GM23248 (cell line): ENCODE measurements around the gene EGLN1. TPM values are rescaled to one million over a fixed set of nuclear protein-coding genes. Genes with fewer than 3 reads are reported as not detected.

Source experiments
- DNase-seq: peaks from one replicate; pipeline ENCODE4 v3.0.0-alpha.2; 2015
- H2AFZ ChIP-seq: fragments of 200-600 bp; sonication (generic); 2 replicates; pipeline ENCODE4 v1.6.1; 2016; ENCODE audit warnings: antibody characterized with exemption
- H3F3A ChIP-seq: fragments of 200-600 bp; sonication (generic); 2 replicates; pipeline ENCODE4 v1.6.1; 2016; ENCODE audit warnings: mild to moderate bottlenecking, antibody characterized with exemption, mixed run types; ENCODE audit not compliant: insufficient read depth
- H3K27ac ChIP-seq: fragments of 200-600 bp; sonication (generic); 2 replicates; pipeline ENCODE4 v1.5.1; 2016; ENCODE audit warnings: mild to moderate bottlenecking
- H3K27me3 ChIP-seq: fragments of 200-600 bp; sonication (generic); replicated peaks from 2 replicates; pipeline ENCODE4 v1.6.1; 2016; ENCODE audit warnings: mild to moderate bottlenecking; ENCODE audit not compliant: insufficient read depth
- H3K36me3 ChIP-seq: fragments of 200-600 bp; sonication (generic); 2 replicates; pipeline ENCODE4 v1.6.1; 2016; ENCODE audit warnings: low read depth, mild to moderate bottlenecking
- H3K4me1 ChIP-seq: fragments of 200-600 bp; sonication (generic); 2 replicates; pipeline ENCODE4 v1.6.1; 2016; ENCODE audit warnings: mild to moderate bottlenecking; ENCODE audit not compliant: insufficient read depth
- H3K4me2 ChIP-seq: fragments of 200-600 bp; sonication (generic); one replicate; pipeline ENCODE4 v1.6.1; 2016; ENCODE audit warnings: mild to moderate bottlenecking; ENCODE audit not compliant: unreplicated experiment
- H3K4me3 ChIP-seq: fragments of 200-600 bp; sonication (generic); 2 replicates; pipeline ENCODE4 v1.5.1; 2016; ENCODE audit warnings: mild to moderate bottlenecking
- H3K79me2 ChIP-seq: fragments of 200-600 bp; sonication (generic); 2 replicates; pipeline ENCODE4 v1.6.1; 2016; ENCODE audit warnings: mild to moderate bottlenecking; ENCODE audit not compliant: insufficient read depth
- H3K9ac ChIP-seq: fragments of 200-600 bp; sonication (generic); 2 replicates; pipeline ENCODE4 v1.6.1; 2016; ENCODE audit warnings: mild to moderate bottlenecking
- H3K9me2 ChIP-seq: fragments of 200-600 bp; sonication (generic); 2 replicates; pipeline ENCODE4 v1.6.1; 2016; ENCODE audit warnings: mixed run types, mild to moderate bottlenecking, moderate library complexity; ENCODE audit not compliant: insufficient read depth
- H3K9me3 ChIP-seq: fragments of 200-600 bp; sonication (generic); one replicate; pipeline ENCODE4 v1.6.1; 2017; ENCODE audit warnings: low read depth
- H4K20me1 ChIP-seq: fragments of 200-600 bp; sonication (generic); 2 replicates; pipeline ENCODE4 v1.6.0; 2016; ENCODE audit not compliant: insufficient read depth
- EZH2 ChIP-seq: fragments of 200-600 bp; sonication (generic); IDR thresholded peaks from 2 replicates; pipeline ENCODE4 v1.6.1; 2018; ENCODE audit warnings: antibody characterized with exemption, mild to moderate bottlenecking; ENCODE audit not compliant: insufficient read depth, poor library complexity, severe bottlenecking
- EZH2phosphoT487 ChIP-seq: fragments of 200-600 bp; sonication (generic); IDR thresholded peaks from 2 replicates; pipeline ENCODE4 v1.6.1; 2018; ENCODE audit warnings: antibody characterized with exemption, moderate library complexity, mild to moderate bottlenecking, low read depth; ENCODE audit not compliant: insufficient read depth
- WGBS, 2 experiments: methylation state at CpG; one replicate each; pipeline ENCODE4 v1.1.6; 2015 to 2017; ENCODE audit warnings: low lambda C conversion rate in 2 of 2, low coverage in 1 of 2; ENCODE audit errors: missing lambda C conversion rate in 2 of 2; 5-methylcytosine and 5-hydroxymethylcytosine counted together
- in situ Hi-C: fragments of 300-500 bp; cut with MboI; formaldehyde crosslinking; loops from 2 replicates; pipeline ENCODE4 v1.15.0; 2020
- polyA plus RNA-seq: library from polyadenylated mRNA; unstranded; fragments of >200 nt; fragmentation: Nextera tagmentation; extraction: Ambion mirVana; gene quantifications from 2 replicates; pipeline ENCODE4 v1.2.1, GENCODE V29; 2016
- total RNA-seq: library from RNA; depleted of rRNA; stranded (reverse); fragments of >200 nt; shearing (Covaris generic); gene quantifications from 2 replicates; pipeline ENCODE4 v1.2.3, GENCODE V29; 2014; rRNA removed

Gene EGLN1
- total and polyA plus RNA-seq, 2 experiments from 2014 or later = 17.6 to 51.8 TPM

- Histone ChIP-seq H3K27ac (no peak overlapping the region), H3K9me3 (no peaks in the 10 kb centered on the region), H2AFZ (no peak overlapping the region), H3F3A (no peaks in the 10 kb centered on the region), H4K20me1 (no peaks in the 10 kb centered on the region), H3K36me3 (no peaks in the 10 kb centered on the region), H3K27me3 (no peaks in the 10 kb centered on the region), H3K4me3 (no peak overlapping the region), H3K79me2 (no peaks in the 10 kb centered on the region), H3K4me2 (no peak overlapping the region), H3K4me1 (no peaks in the 10 kb centered on the region), H3K9me2 (no peaks in the 10 kb centered on the region), H3K9ac (no peak overlapping the region)
- no peak for DNase-seq
- TF ChIP-seq EZH2 (no peak), EZH2phosphoT487 (no peak)
- WGBS, 2 experiments = 93% methylated on average over 28 to 44 of the region's 44 CpGs
- in situ Hi-C loops = no loop called here
Observed at GRCh38 chr1:231317306-231318014, 104.6 kb downstream of the EGLN1 start.

GRCh38 chr1:231315887-231316286, 106.2 kb downstream of the EGLN1 start:
- Histone ChIP-seq H3F3A (no peaks in the 10 kb centered on the region), H3K9me3 (no peaks in the 10 kb centered on the region), H3K27me3 (no peaks in the 10 kb centered on the region), H3K36me3 (no peaks in the 10 kb centered on the region), H4K20me1 (no peaks in the 10 kb centered on the region), H3K79me2 (no peaks in the 10 kb centered on the region), H3K4me1 (no peaks in the 10 kb centered on the region), H3K4me3 (no peak overlapping the region), H3K9ac (no peak overlapping the region), H3K9me2 (no peaks in the 10 kb centered on the region), H3K4me2 (no peak overlapping the region), H3K27ac (no peak overlapping the region), H2AFZ (no peak overlapping the region)
- peak; percentile 51 for DNase-seq
- in situ Hi-C loops = no loop called here
- WGBS, 2 experiments = 30 to 34% methylated on average over 11 of the region's 11 CpGs
- TF ChIP-seq EZH2phosphoT487 (no peak), EZH2 (no peak)

Other genes starting within 250 kb of the EGLN1 start
- gene GNPAT, start 181.1 kb downstream of the EGLN1 start, total RNA-seq = 35.8 and 47.2 TPM in 2 replicates
- gene GNPAT, start 181.1 kb downstream of the EGLN1 start, polyA plus RNA-seq = 35.4 and 37.6 TPM in 2 replicates
- gene EXOC8, start 84.4 kb downstream of the EGLN1 start, total RNA-seq = 12.4 and 14.6 TPM in 2 replicates
- 3.2 and 3.9 TPM in 2 replicates for gene EXOC8, start 84.4 kb downstream of the EGLN1 start, polyA plus RNA-seq
- gene SPRTN, start 84.0 kb downstream of the EGLN1 start, total RNA-seq = 8.3 and 15.9 TPM in 2 replicates
- 9.3 and 10.4 TPM in 2 replicates for gene SPRTN, start 84.0 kb downstream of the EGLN1 start, polyA plus RNA-seq
- 36.7 and 39.4 TPM in 2 replicates for gene TSNAX, start 106.4 kb upstream of the EGLN1 start, total RNA-seq
- gene TSNAX, start 106.4 kb upstream of the EGLN1 start, polyA plus RNA-seq = 45.8 and 50.8 TPM in 2 replicates
- gene DISC1, start 204.5 kb upstream of the EGLN1 start, total RNA-seq = 1.2 and 2.0 TPM in 2 replicates
- 0.29 and 0.43 TPM in 2 replicates for gene DISC1, start 204.5 kb upstream of the EGLN1 start, polyA plus RNA-seq